H1 (cell line): ENCODE data around the gene KCNIP3. TPM values are rescaled to one million over a fixed set of nuclear protein-coding genes. Genes with fewer than 3 reads are reported as not detected.

Experiments
- CTCF ChIA-PET: fragments of 300-600 bp; sonication (Branson Sonifier 250); formaldehyde crosslinking; loops from one replicate; lab custom pipeline; 2021; ENCODE audit not compliant: partially characterized antibody; lab: Charles Lee
- POLR2A ChIA-PET: fragments of 300-600 bp; sonication (Branson Sonifier 250); formaldehyde crosslinking; loops from one replicate; lab custom pipeline; 2021; ENCODE audit warnings: inconsistent platforms; ENCODE audit not compliant: partially characterized antibody; lab: Charles Lee
- DNase-seq, 2 experiments: peaks; one replicate each; pipeline versions ENCODE4 v3.0.0 to v3.0.0-alpha.2; 2010 to 2022; ENCODE audit warnings: low spot score in 2 of 2, low read depth in 1 of 2, mixed read lengths in 1 of 2
- FAIRE-seq: peaks from 2 replicates; lab custom pipeline; 2011; peaks lifted over from hg19 to GRCh38; lab: Jason Lieb, UNC
- H2AFZ ChIP-seq: 2 replicates; pipeline ENCODE4 v1.8.1; 2012; ENCODE audit warnings: low read length, inconsistent platforms
- H2AK5ac ChIP-seq: 2 replicates; pipeline ENCODE4 v1.6.1; 2013; ENCODE audit warnings: low read depth, low read length
- H2BK120ac ChIP-seq: replicated peaks from 2 replicates; pipeline ENCODE3; 2013; ENCODE audit warnings: low read depth, low read length, inconsistent platforms
- H2BK12ac ChIP-seq: 2 replicates; pipeline ENCODE4 v1.6.1; 2013; ENCODE audit warnings: low read depth, low read length
- H2BK15ac ChIP-seq: 2 replicates; pipeline ENCODE4 v1.6.1; 2013; ENCODE audit warnings: low read length
- H2BK20ac ChIP-seq: 2 replicates; pipeline ENCODE4 v1.6.1; 2013; ENCODE audit warnings: low read length
- H2BK5ac ChIP-seq: 2 replicates; pipeline ENCODE4 v1.6.1; 2013; ENCODE audit warnings: low read depth, low read length
- H3K14ac ChIP-seq: 2 replicates; pipeline ENCODE4 v1.6.1; 2013; ENCODE audit warnings: inconsistent platforms; ENCODE audit not compliant: insufficient read length
- H3K18ac ChIP-seq: 2 replicates; pipeline ENCODE4 v1.6.1; 2013; ENCODE audit warnings: low read length; ENCODE audit errors: extremely low read depth
- H3K23ac ChIP-seq: 2 replicates; pipeline ENCODE4 v1.6.1; 2013; ENCODE audit warnings: inconsistent platforms; ENCODE audit not compliant: insufficient read length
- H3K23me2 ChIP-seq: 2 replicates; pipeline ENCODE4 v1.6.1; 2013; ENCODE audit warnings: low read depth, low read length
- H3K27ac ChIP-seq: 2 replicates; pipeline ENCODE4 v1.6.1; 2011; ENCODE audit warnings: low read depth, low read length, inconsistent platforms
- H3K27me3 ChIP-seq, 4 experiments: replicated peaks in 1 of 4; 1 replicate in 1 of 4; 2 replicates in 3 of 4; pipeline versions ENCODE4 v1.6.1 to v1.8.1; 2011 to 2013; ENCODE audit warnings: low read length in 3 of 4, mild to moderate bottlenecking in 3 of 4, inconsistent platforms in 2 of 4, mixed read lengths in 2 of 4, moderate library complexity in 1 of 4; ENCODE audit not compliant: control insufficient read depth in 3 of 4, insufficient read depth in 3 of 4; ENCODE audit errors: extremely low read depth in 1 of 4
- H3K36me3 ChIP-seq, 4 experiments: 2 replicates each; pipeline versions ENCODE4 v1.6.1 to v1.8.1; 2011 to 2013; ENCODE audit warnings: mild to moderate bottlenecking in 4 of 4, low read length in 3 of 4, moderate library complexity in 2 of 4, control low read depth in 1 of 4, inconsistent platforms in 1 of 4; ENCODE audit not compliant: insufficient read depth in 4 of 4, control insufficient read depth in 2 of 4
- H3K4ac ChIP-seq: replicated peaks from 2 replicates; pipeline ENCODE3; 2013; ENCODE audit warnings: low read length, low read depth, mixed read lengths, inconsistent platforms; ENCODE audit not compliant: insufficient read length
- H3K4me1 ChIP-seq, 4 experiments: replicated peaks in 1 of 4; 1 replicate in 1 of 4; 2 replicates in 3 of 4; pipeline versions ENCODE4 v1.6.1 to v1.8.1; 2011 to 2013; ENCODE audit warnings: low read length in 3 of 4, inconsistent platforms in 2 of 4, mixed read lengths in 1 of 4; ENCODE audit not compliant: insufficient read depth in 4 of 4, control insufficient read depth in 3 of 4
- H3K4me2 ChIP-seq, 2 experiments: 2 replicates each; pipeline versions ENCODE4 v1.6.1 to v1.8.1; 2011 to 2013; ENCODE audit warnings: low read depth in 2 of 2, low read length in 2 of 2, control low read depth in 1 of 2, inconsistent platforms in 1 of 2, mild to moderate bottlenecking in 1 of 2; ENCODE audit not compliant: insufficient read depth in 1 of 2
- H3K4me3 ChIP-seq, 4 experiments: fragments of 200-600, 300-600 bp in 1 of 4; sonication (generic), shearing (Covaris generic), sonication (Bioruptor Twin) in 1 of 4; 2 replicates each; pipeline versions ENCODE4 v1.5.1 to v1.8.1; 2011 to 2016; ENCODE audit warnings: low read length in 4 of 4, low read depth in 3 of 4, control low read depth in 2 of 4, inconsistent platforms in 2 of 4, mild to moderate bottlenecking in 2 of 4, mixed read lengths in 1 of 4, moderate library complexity in 1 of 4; ENCODE audit not compliant: insufficient read depth in 2 of 4; ENCODE audit errors: extremely low read depth in 1 of 4
- H3K56ac ChIP-seq: replicated peaks from 2 replicates; pipeline ENCODE3; 2013; ENCODE audit warnings: low read depth, mild to moderate bottlenecking, mixed read lengths, low read length, inconsistent platforms; ENCODE audit not compliant: insufficient read length
- H3K79me1 ChIP-seq: 2 replicates; pipeline ENCODE4 v1.6.1; 2013; ENCODE audit warnings: low read depth, low read length, control low read depth
- H3K79me2 ChIP-seq, 2 experiments: 2 replicates each; pipeline versions ENCODE4 v1.6.1 to v1.8.1; 2012 to 2013; ENCODE audit warnings: low read length in 2 of 2, mild to moderate bottlenecking in 2 of 2, inconsistent platforms in 1 of 2; ENCODE audit not compliant: insufficient read depth in 2 of 2, control insufficient read depth in 1 of 2
- H3K9ac ChIP-seq, 4 experiments: replicated peaks in 1 of 4; 1 replicate in 1 of 4; 2 replicates in 3 of 4; pipeline versions ENCODE4 v1.6.1 to v1.8.1; 2011 to 2013; ENCODE audit warnings: low read depth in 3 of 4, low read length in 3 of 4, control low read depth in 2 of 4, mild to moderate bottlenecking in 2 of 4, moderate library complexity in 2 of 4, inconsistent platforms in 1 of 4; ENCODE audit errors: extremely low read depth in 1 of 4
- H3K9me3 ChIP-seq, 2 experiments: 2 replicates each; pipeline versions ENCODE4 v1.6.1 to v1.8.1; 2012 to 2013; ENCODE audit warnings: mild to moderate bottlenecking in 2 of 2, moderate library complexity in 2 of 2, control low read depth in 1 of 2, inconsistent platforms in 1 of 2, low read depth in 1 of 2, low read length in 1 of 2, mixed read lengths in 1 of 2; ENCODE audit not compliant: insufficient read depth in 2 of 2
- H4K20me1 ChIP-seq, 2 experiments: replicated peaks in 1 of 2; 2 replicates each; pipeline versions ENCODE3 to v1.8.1; 2011 to 2013; ENCODE audit warnings: inconsistent platforms in 2 of 2, low read length in 2 of 2, mild to moderate bottlenecking in 1 of 2; ENCODE audit not compliant: insufficient read depth in 2 of 2, control insufficient read depth in 1 of 2
- H4K5ac ChIP-seq: 2 replicates; pipeline ENCODE4 v1.6.1; 2013; ENCODE audit warnings: low read length, low read depth, mixed read lengths, inconsistent platforms; ENCODE audit not compliant: insufficient read length
- H4K8ac ChIP-seq: 2 replicates; pipeline ENCODE4 v1.8.0; 2013; ENCODE audit warnings: mild to moderate bottlenecking, moderate library complexity, low read length, inconsistent platforms; ENCODE audit not compliant: insufficient read depth; ENCODE audit errors: extremely low read depth
- H4K91ac ChIP-seq: replicated peaks from 2 replicates; pipeline ENCODE3; 2013; ENCODE audit warnings: low read length, mixed read lengths, inconsistent platforms; ENCODE audit not compliant: insufficient read length
- CHD2 ChIP-seq: IDR thresholded peaks from 2 replicates; pipeline ENCODE4 v1.6.1; 2012; ENCODE audit warnings: low read length, improper control_type of control experiment
- CTCF ChIP-seq, 3 experiments: IDR thresholded peaks; 1 replicate in 2 of 3; 2 replicates in 1 of 3; pipeline versions ENCODE4 v1.5.1 to v1.6.1; 2011; ENCODE audit warnings: low read length in 3 of 3, mild to moderate bottlenecking in 3 of 3, inconsistent platforms in 2 of 3, low read depth in 1 of 3, moderate library complexity in 1 of 3; ENCODE audit not compliant: insufficient read depth in 1 of 3; ENCODE audit errors: control extremely low read depth in 1 of 3
- RAD21 ChIP-seq, 2 experiments: IDR thresholded peaks in 1 of 2; conservative IDR thresholded peaks in 1 of 2; 2 replicates each; pipeline ENCODE4 v1.6.1; 2011; ENCODE audit warnings: low read depth in 2 of 2, low read length in 2 of 2, improper control_type of control experiment in 1 of 2, inconsistent platforms in 1 of 2, mild to moderate bottlenecking in 1 of 2, moderate library complexity in 1 of 2
- WGBS, 2 experiments: shearing (Covaris generic) in 1 of 2; methylation state at CpG; one replicate each; pipeline versions ENCODE4 v1.1.6 to v1.1.7; 2013 to 2015; ENCODE audit warnings: low lambda C conversion rate in 2 of 2, mixed read lengths in 2 of 2, inconsistent platforms in 1 of 2, low coverage in 1 of 2, missing lambda C conversion rate in 1 of 2; ENCODE audit not compliant: insufficient replicate concordance in 2 of 2, insufficient coverage in 1 of 2, insufficient read length in 1 of 2; ENCODE audit errors: extremely low coverage in 1 of 2, missing lambda C conversion rate in 1 of 2; 5-methylcytosine and 5-hydroxymethylcytosine counted together
- polyA plus RNA-seq, 7 experiments: library from polyadenylated mRNA; depleted of rRNA in 3 of 7; stranded (reverse) in 5 of 7; unstranded in 2 of 7; fragments of >200 nt in 5 of 7; fragments of 200-250 nt in 2 of 7; gene quantifications; 1 replicate in 5 of 7; 2 replicates in 1 of 7; 4 replicates in 1 of 7; pipeline versions ENCODE4 v1.2.1 to v1.2.3, GENCODE V29; 2011 to 2013; ENCODE audit warnings: missing spikeins in 2 of 7, mixed read lengths in 2 of 7
- total RNA-seq: library from RNA; stranded (reverse); fragmentation: NEBNext Ultra II Directional; extraction: Animal tissue kit (Norgen Biotek cat#: 25700); gene quantifications from 2 replicates; pipeline ENCODE4 v1.2.1, GENCODE V29; 2021

The KCNIP3 gene
- total and polyA plus RNA-seq, 2 of the 8 experiments (the other 6 are each of a cell fraction or from before 2014, with no cell fraction given), result 0.33 to 1.9 TPM

GRCh38 chr2:95389245-95390119 is 92.3 kb downstream of the KCNIP3 start:
- Histone ChIP-seq H3K14ac (no peak overlapping the region), H3K23me2 (no peaks in the 10 kb centered on the region), H3K4me3 (no peak overlapping the region), H4K20me1 (no peaks in the 10 kb centered on the region), H4K91ac (no peak overlapping the region), H2BK12ac (no peak overlapping the region), H2AFZ (no peak overlapping the region), H3K9ac (no peak overlapping the region), H3K23ac (no peak overlapping the region), H3K27me3 (peaks cover 0 to 2% (median 0%) of the 10 kb centered on the region in 4 experiments; a peak in 1 of 7 replicates), H3K27ac (no peak overlapping the region), H3K79me2 (no peaks in the 10 kb centered on the region), H2AK5ac (no peak overlapping the region), H3K9me3 (peaks cover 55 to 87% of the 10 kb centered on the region in 2 experiments), H3K18ac (no peak overlapping the region), H2BK5ac (no peak overlapping the region), H2BK20ac (no peak overlapping the region), H3K56ac (no peak overlapping the region), H4K8ac (peak overlapping the region; percentile 93; the same call in 1 of the 2 replicates), H3K4ac (no peak overlapping the region), H2BK15ac (no peak overlapping the region), H3K4me1 (no peaks in the 10 kb centered on the region; a peak in 1 of 7 replicates), H2BK120ac (no peak overlapping the region), H3K36me3 (no peaks in the 10 kb centered on the region), H3K79me1 (no peaks in the 10 kb centered on the region), H3K4me2 (0 out of 4 replicates have a peak overlapping the region, but pooled peaks of 1 of the 2 experiments have one; percentile 13), H4K5ac (no peak overlapping the region)
- TF ChIP-seq CHD2 (no peak), RAD21 (IDR thresholded peaks at IDR 0.05 in 1 of 2, conservative IDR thresholded peaks at IDR 0.05 in 1 of 2; ENCODE audit: low read depth in 2 of 2, low read length in 2 of 2) (peak; percentile 71 to 75), CTCF (IDR thresholded peaks at IDR 0.05; ENCODE audit: control extremely low read depth in 1 of 3, insufficient read depth in 1 of 3, low read depth in 1 of 3, low read length in 3 of 3) (peak; percentile 69 to 82 (median 82))
- POLR2A ChIA-PET, result no interaction called here
- DNase-seq (peak in 1 of 2 experiments; percentile 89), FAIRE-seq (no peak)
- WGBS, 2 experiments, result 70% methylated on average over 42 of the region's 46 CpGs; no CpG with 5 or more reads in 1 of the 2 experiments
- CTCF ChIA-PET, result interaction anchor here (0.8 to 1.3 kb wide), 4 partner anchors 8 to 158 kb away, joined by 3 to 5 read pairs (median 4); no protein-coding TSS in a partner anchor
